SK-N-SH (cell line): ENCODE results near the gene ATRN. TPM values are rescaled to one million over a fixed set of nuclear protein-coding genes. Genes with fewer than 3 reads are reported as not detected.

Experiments
- CTCF ChIA-PET: fragments of 300-600, 350-600 bp; formaldehyde crosslinking; extraction: SDS; loops from one replicate; lab custom pipeline; 2021; lab: Yijun Ruan, JAX
- POLR2A ChIA-PET: fragments of 350-600 bp; sonication (Branson Sonifier 250); formaldehyde crosslinking; extraction: SDS; loops from one replicate; lab custom pipeline; 2020; ENCODE audit warnings: antibody characterized with exemption, inconsistent platforms; lab: Yijun Ruan, JAX
- DNase-seq: peaks from one replicate; pipeline ENCODE4 v3.0.0; 2012
- H2AFZ ChIP-seq: fragments of 200-600 bp; sonication (generic); 2 replicates; pipeline ENCODE4 v1.8.1; 2016; ENCODE audit warnings: antibody characterized with exemption, mild to moderate bottlenecking, low read depth
- H3F3A ChIP-seq: fragments of 200-600 bp; sonication (generic); replicated peaks from 2 replicates; pipeline ENCODE3; 2016; ENCODE audit warnings: antibody characterized with exemption, mild to moderate bottlenecking; ENCODE audit not compliant: insufficient read depth
- H3K27ac ChIP-seq, 2 experiments: fragments of 200-500 bp in 1 of 2; fragments of 200-600 bp in 1 of 2; sonication (Bioruptor generic) in 1 of 2; sonication (generic), shearing (Covaris generic) in 1 of 2; 2 replicates each; pipeline versions ENCODE4 v1.5.1 to v1.6.1; 2014 to 2016; ENCODE audit warnings: low read depth in 2 of 2, inconsistent platforms in 1 of 2, low read length in 1 of 2, mild to moderate bottlenecking in 1 of 2, mixed read lengths in 1 of 2
- H3K27me3 ChIP-seq: fragments of 200-600 bp; sonication (generic), shearing (Covaris generic); 2 replicates; pipeline ENCODE4 v1.6.1; 2016; ENCODE audit warnings: mixed run types; ENCODE audit not compliant: insufficient read depth
- H3K36me3 ChIP-seq, 2 experiments: fragments of 200-500 bp in 1 of 2; fragments of 200-600 bp in 1 of 2; sonication (Bioruptor generic) in 1 of 2; sonication (generic) in 1 of 2; replicated peaks in 1 of 2; 2 replicates each; pipeline versions ENCODE3 to v1.5.1; 2014 to 2016; ENCODE audit warnings: low read length in 1 of 2, mild to moderate bottlenecking in 1 of 2; ENCODE audit not compliant: insufficient read depth in 2 of 2, control insufficient read depth in 1 of 2
- H3K4me1 ChIP-seq, 2 experiments: fragments of 200-500 bp in 1 of 2; fragments of 200-600 bp in 1 of 2; sonication (Bioruptor generic) in 1 of 2; sonication (generic), shearing (Covaris generic) in 1 of 2; 2 replicates each; pipeline versions ENCODE4 v1.5.1 to v1.6.1; 2014 to 2016; ENCODE audit warnings: low read depth in 1 of 2, low read length in 1 of 2, mixed run types in 1 of 2; ENCODE audit not compliant: insufficient read depth in 2 of 2, control insufficient read depth in 1 of 2
- H3K4me2 ChIP-seq: fragments of 200-600 bp; sonication (generic), shearing (Covaris generic); 2 replicates; pipeline ENCODE4 v1.6.1; 2017; ENCODE audit warnings: mixed run types
- H3K4me3 ChIP-seq, 2 experiments: fragments of 200-500 bp in 1 of 2; fragments of 200-600 bp in 1 of 2; sonication (Bioruptor generic) in 1 of 2; sonication (generic), shearing (Covaris generic) in 1 of 2; 2 replicates each; pipeline versions ENCODE4 v1.5.1 to v1.8.1; 2014 to 2016; ENCODE audit warnings: low read depth in 2 of 2, inconsistent platforms in 1 of 2, low read length in 1 of 2, mild to moderate bottlenecking in 1 of 2, mixed read lengths in 1 of 2, moderate library complexity in 1 of 2
- H3K79me2 ChIP-seq: fragments of 200-600 bp; sonication (generic); 2 replicates; pipeline ENCODE4 v1.8.1; 2017; ENCODE audit warnings: mild to moderate bottlenecking; ENCODE audit not compliant: insufficient read depth
- H3K9ac ChIP-seq: fragments of 200-600 bp; sonication (generic); 2 replicates; pipeline ENCODE4 v1.6.1; 2017; ENCODE audit warnings: mixed run types
- H3K9me2 ChIP-seq: fragments of 200-600 bp; sonication (generic); 2 replicates; pipeline ENCODE4 v1.6.1; 2017; ENCODE audit warnings: mixed run types
- H3K9me3 ChIP-seq: fragments of 200-600 bp; sonication (generic); 2 replicates; pipeline ENCODE4 v1.6.1; 2017; ENCODE audit warnings: mixed run types, mild to moderate bottlenecking, moderate library complexity
- H4K20me1 ChIP-seq: fragments of 200-600 bp; sonication (generic); 2 replicates; pipeline ENCODE4 v1.6.1; 2017; ENCODE audit warnings: mild to moderate bottlenecking, mixed run types; ENCODE audit not compliant: insufficient read depth
- CHD2 ChIP-seq: fragments of 150-350 bp; IDR thresholded peaks from 2 replicates; pipeline ENCODE4 v1.6.1; 2018; ENCODE audit warnings: low read length; ENCODE audit not compliant: partially characterized antibody
- FOXJ3 ChIP-seq: sonication (generic); formaldehyde crosslinking; IDR thresholded peaks from 2 replicates; pipeline ENCODE4 v1.5.1; 2020; ENCODE audit warnings: mild to moderate bottlenecking, missing genetic modification reagents
- IRF3 ChIP-seq: fragments of 150-350 bp; IDR thresholded peaks from 2 replicates; pipeline ENCODE4 v1.6.1; 2016; ENCODE audit warnings: mild to moderate bottlenecking, low read depth, low read length
- JUND ChIP-seq: IDR thresholded peaks from 2 replicates; pipeline ENCODE4 v1.4.0; 2012
- MXI1 ChIP-seq: IDR thresholded peaks from 2 replicates; pipeline ENCODE4 v1.6.1; 2012; ENCODE audit warnings: mild to moderate bottlenecking, low read depth, low read length, improper control_type of control experiment
- NFIC ChIP-seq: IDR thresholded peaks from 2 replicates; pipeline ENCODE4 v1.4.0; 2012; ENCODE audit warnings: borderline replicate concordance
- PBX3 ChIP-seq: IDR thresholded peaks from 2 replicates; pipeline ENCODE4; 2012
- RCOR1 ChIP-seq: fragments of 150-350 bp; IDR thresholded peaks from 2 replicates; pipeline ENCODE4 v1.6.1; 2017; ENCODE audit warnings: antibody characterized with exemption, low read length
- RFX5 ChIP-seq: IDR thresholded peaks from 2 replicates; pipeline ENCODE4 v1.6.1; 2012; ENCODE audit warnings: mild to moderate bottlenecking, improper control_type of control experiment, low read length
- TAF1 ChIP-seq: IDR thresholded peaks from 2 replicates; pipeline ENCODE4 v1.6.1; 2012; ENCODE audit warnings: low read depth, mild to moderate bottlenecking, low read length, moderate library complexity, borderline replicate concordance
- TCF12 ChIP-seq: IDR thresholded peaks from 2 replicates; pipeline ENCODE4 v1.4.0; 2012
- polyA plus RNA-seq, 3 experiments: library from polyadenylated mRNA; depleted of rRNA; stranded (reverse); fragments of >200 nt; gene quantifications; 2 replicates each; pipeline ENCODE4 v1.2.3, GENCODE V29; 2012
- TF ChIP-seq, protein P1 (sequence below): fragments of 150-350 bp; IDR thresholded peaks from 2 replicates; pipeline ENCODE4 v1.6.1; 2017; ENCODE audit warnings: antibody characterized with exemption, low read length, low read depth, borderline replicate concordance
- TF ChIP-seq, protein P2 (sequence below): IDR thresholded peaks from 2 replicates; pipeline ENCODE4 v1.6.1; 2012; ENCODE audit warnings: mild to moderate bottlenecking, low read depth, low read length, moderate library complexity
- TF ChIP-seq, protein P3 (sequence below): fragments of 200-600 bp; sonication (generic); IDR thresholded peaks from 2 replicates; pipeline ENCODE4 v1.6.1; 2017; ENCODE audit warnings: antibody characterized with exemption, mild to moderate bottlenecking, moderate library complexity

Gene ATRN
- polyA plus RNA-seq, 1 of the 3 experiments (the other 2 are of a cell fraction): 33.8 TPM

DNA sequence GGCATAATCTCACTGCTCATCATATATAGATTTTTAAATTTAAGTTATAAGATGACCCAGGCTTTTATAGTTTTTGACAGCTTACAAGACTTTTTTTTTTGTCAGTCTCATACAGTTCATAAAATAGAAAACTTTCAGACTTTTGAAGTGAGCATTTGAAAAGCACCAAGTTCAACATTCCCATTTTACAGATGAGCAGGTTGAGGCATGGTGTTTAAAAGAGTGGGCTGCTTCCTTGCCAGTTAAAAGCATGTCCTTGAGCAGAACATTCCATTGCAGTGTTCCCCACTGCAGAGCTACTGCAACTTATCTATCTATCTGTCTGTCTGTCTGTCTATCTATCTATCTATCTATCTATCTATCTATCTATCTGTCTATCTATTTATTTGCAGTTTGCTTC lies 105.5 kb downstream of the ATRN start:
- no peaks in the 10 kb centered on the region for H3K79me2 ChIP-seq
- H3F3A ChIP-seq: no peaks in the 10 kb centered on the region
- H3K9me2 ChIP-seq: no peaks in the 10 kb centered on the region
- H3K4me1 ChIP-seq: no peaks in the 10 kb centered on the region
- TF ChIP-seq RCOR1: no peak
- no peak for TF ChIP-seq TCF12
- TF ChIP-seq PBX3: no peak
- TF ChIP-seq NFIC: no peak
- TF ChIP-seq TAF1: no peak
- no peak for TF ChIP-seq FOXJ3
- TF ChIP-seq, protein P1, sequence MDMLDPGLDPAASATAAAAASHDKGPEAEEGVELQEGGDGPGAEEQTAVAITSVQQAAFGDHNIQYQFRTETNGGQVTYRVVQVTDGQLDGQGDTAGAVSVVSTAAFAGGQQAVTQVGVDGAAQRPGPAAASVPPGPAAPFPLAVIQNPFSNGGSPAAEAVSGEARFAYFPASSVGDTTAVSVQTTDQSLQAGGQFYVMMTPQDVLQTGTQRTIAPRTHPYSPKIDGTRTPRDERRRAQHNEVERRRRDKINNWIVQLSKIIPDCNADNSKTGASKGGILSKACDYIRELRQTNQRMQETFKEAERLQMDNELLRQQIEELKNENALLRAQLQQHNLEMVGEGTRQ: no peak
- TF ChIP-seq, protein P2, sequence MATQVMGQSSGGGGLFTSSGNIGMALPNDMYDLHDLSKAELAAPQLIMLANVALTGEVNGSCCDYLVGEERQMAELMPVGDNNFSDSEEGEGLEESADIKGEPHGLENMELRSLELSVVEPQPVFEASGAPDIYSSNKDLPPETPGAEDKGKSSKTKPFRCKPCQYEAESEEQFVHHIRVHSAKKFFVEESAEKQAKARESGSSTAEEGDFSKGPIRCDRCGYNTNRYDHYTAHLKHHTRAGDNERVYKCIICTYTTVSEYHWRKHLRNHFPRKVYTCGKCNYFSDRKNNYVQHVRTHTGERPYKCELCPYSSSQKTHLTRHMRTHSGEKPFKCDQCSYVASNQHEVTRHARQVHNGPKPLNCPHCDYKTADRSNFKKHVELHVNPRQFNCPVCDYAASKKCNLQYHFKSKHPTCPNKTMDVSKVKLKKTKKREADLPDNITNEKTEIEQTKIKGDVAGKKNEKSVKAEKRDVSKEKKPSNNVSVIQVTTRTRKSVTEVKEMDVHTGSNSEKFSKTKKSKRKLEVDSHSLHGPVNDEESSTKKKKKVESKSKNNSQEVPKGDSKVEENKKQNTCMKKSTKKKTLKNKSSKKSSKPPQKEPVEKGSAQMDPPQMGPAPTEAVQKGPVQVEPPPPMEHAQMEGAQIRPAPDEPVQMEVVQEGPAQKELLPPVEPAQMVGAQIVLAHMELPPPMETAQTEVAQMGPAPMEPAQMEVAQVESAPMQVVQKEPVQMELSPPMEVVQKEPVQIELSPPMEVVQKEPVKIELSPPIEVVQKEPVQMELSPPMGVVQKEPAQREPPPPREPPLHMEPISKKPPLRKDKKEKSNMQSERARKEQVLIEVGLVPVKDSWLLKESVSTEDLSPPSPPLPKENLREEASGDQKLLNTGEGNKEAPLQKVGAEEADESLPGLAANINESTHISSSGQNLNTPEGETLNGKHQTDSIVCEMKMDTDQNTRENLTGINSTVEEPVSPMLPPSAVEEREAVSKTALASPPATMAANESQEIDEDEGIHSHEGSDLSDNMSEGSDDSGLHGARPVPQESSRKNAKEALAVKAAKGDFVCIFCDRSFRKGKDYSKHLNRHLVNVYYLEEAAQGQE: no peak
- no peak for TF ChIP-seq JUND
- TF ChIP-seq, protein P3, sequence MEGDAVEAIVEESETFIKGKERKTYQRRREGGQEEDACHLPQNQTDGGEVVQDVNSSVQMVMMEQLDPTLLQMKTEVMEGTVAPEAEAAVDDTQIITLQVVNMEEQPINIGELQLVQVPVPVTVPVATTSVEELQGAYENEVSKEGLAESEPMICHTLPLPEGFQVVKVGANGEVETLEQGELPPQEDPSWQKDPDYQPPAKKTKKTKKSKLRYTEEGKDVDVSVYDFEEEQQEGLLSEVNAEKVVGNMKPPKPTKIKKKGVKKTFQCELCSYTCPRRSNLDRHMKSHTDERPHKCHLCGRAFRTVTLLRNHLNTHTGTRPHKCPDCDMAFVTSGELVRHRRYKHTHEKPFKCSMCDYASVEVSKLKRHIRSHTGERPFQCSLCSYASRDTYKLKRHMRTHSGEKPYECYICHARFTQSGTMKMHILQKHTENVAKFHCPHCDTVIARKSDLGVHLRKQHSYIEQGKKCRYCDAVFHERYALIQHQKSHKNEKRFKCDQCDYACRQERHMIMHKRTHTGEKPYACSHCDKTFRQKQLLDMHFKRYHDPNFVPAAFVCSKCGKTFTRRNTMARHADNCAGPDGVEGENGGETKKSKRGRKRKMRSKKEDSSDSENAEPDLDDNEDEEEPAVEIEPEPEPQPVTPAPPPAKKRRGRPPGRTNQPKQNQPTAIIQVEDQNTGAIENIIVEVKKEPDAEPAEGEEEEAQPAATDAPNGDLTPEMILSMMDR: no peak
- no peak for TF ChIP-seq CHD2
- no peak for TF ChIP-seq IRF3
- TF ChIP-seq MXI1: no peak
- TF ChIP-seq RFX5: no peak
- CTCF ChIA-PET: interaction anchor here (1.1 to 4.6 kb wide), 2 partner anchors 13 kb away, joined by 5 to 26 read pairs; no protein-coding TSS in a partner anchor
- POLR2A ChIA-PET: no interaction called here
- no peaks in the 10 kb centered on the region for H4K20me1 ChIP-seq
- no peaks in the 10 kb centered on the region for H3K9me3 ChIP-seq
- no peaks in the 10 kb centered on the region for H3K27me3 ChIP-seq
- no peak overlapping the region for H3K9ac ChIP-seq
- H3K36me3 ChIP-seq: peaks cover 13 to 38% of the 10 kb centered on the region in 2 experiments
- no peak overlapping the region for H3K4me2 ChIP-seq
- no peak overlapping the region for H2AFZ ChIP-seq
- H3K27ac ChIP-seq: no peak overlapping the region
- no peak for DNase-seq
- H3K4me3 ChIP-seq: no peak overlapping the region
